SH-SY5Y (cell line): ENCODE results near the gene ARHGAP8.

Experiments
- GATA2 ChIP-seq: IDR thresholded peaks from 2 replicates; pipeline ENCODE4 v1.6.1; 2011; ENCODE audit warnings: mild to moderate bottlenecking, low read depth, low read length
- GATA3 ChIP-seq: IDR thresholded peaks from 2 replicates; pipeline ENCODE4 v1.6.1; 2011; ENCODE audit warnings: low read depth, mild to moderate bottlenecking, low read length, moderate library complexity

DNA sequence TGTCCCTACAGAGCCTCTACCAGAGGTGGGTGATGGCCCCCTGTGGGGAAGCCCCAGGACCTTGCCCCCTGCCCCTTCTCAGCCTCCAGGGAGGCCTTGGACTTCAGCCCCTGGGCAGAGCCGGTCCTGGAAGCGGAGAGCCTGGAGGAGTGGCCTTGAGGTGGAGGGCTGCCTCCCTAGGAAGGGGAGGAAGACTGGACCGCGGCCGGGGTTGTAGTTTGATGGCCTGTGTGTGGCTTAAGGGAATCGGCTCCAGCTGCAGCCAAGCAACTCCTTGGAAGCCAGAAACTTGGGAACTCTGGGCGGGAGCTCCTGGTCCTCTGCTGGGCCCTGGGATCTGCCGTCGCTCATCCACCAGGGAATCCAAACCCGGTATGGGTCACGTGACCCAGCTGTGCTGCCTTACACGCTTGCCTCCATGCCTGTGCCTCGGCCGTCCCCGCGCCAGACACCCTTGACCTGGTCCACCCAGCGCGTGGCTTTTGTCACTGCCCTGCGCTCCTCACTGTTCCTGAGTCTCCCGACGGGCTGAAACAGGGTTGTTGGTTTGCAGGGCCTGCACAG, 23.5 kb upstream of the ARHGAP8 start:
- TF ChIP-seq GATA2 (no peak), GATA3 (no peak)
